BLaER1 (cell line): ENCODE data around the gene EGFL7.

Source experiments
- H3K27ac ChIP-seq: shearing (Covaris generic); formaldehyde crosslinking; 2 replicates; pipeline ENCODE4 v1.8.1; 2022
- H3K27me3 ChIP-seq: shearing (Covaris generic); formaldehyde crosslinking; 2 replicates; pipeline ENCODE4 v1.8.1; 2022
- H3K36me3 ChIP-seq: shearing (Covaris generic); formaldehyde crosslinking; 2 replicates; pipeline ENCODE4 v1.8.1; 2022
- H3K4me1 ChIP-seq: shearing (Covaris generic); formaldehyde crosslinking; 2 replicates; pipeline ENCODE4 v1.8.1; 2022
- H3K4me2 ChIP-seq: shearing (Covaris generic); formaldehyde crosslinking; 2 replicates; pipeline ENCODE4 v1.8.1; 2022
- H3K4me3 ChIP-seq: shearing (Covaris generic); formaldehyde crosslinking; 2 replicates; pipeline ENCODE4 v1.8.1; 2022
- H3K9ac ChIP-seq: shearing (Covaris generic); formaldehyde crosslinking; 2 replicates; pipeline ENCODE4 v1.8.1; 2022
- H3K9me3 ChIP-seq: shearing (Covaris generic); formaldehyde crosslinking; 2 replicates; pipeline ENCODE4 v1.8.1; 2022
- H4K20me1 ChIP-seq: shearing (Covaris generic); formaldehyde crosslinking; 2 replicates; pipeline ENCODE4 v1.8.1; 2022
- Cebpa-rat ChIP-seq: shearing (Covaris generic); IDR thresholded peaks from 2 replicates; pipeline ENCODE4 v1.8.1; 2022

The EGFL7 gene

GRCh38 chr9:136662326-136662655 is 425 bp upstream of the EGFL7 start:
- Histone ChIP-seq H3K4me3 (no peak overlapping the region; the same call in 1 of the 2 replicates), H4K20me1 (peaks cover 22% of the 10 kb centered on the region), H3K9me3 (no peaks in the 10 kb centered on the region), H3K9ac (no peak overlapping the region; the same call in 1 of the 2 replicates), H3K4me2 (peak overlapping the region; percentile 99), H3K27me3 (peaks cover 49% of the 10 kb centered on the region; the same call in 1 of the 2 replicates), H3K27ac (0 out of 2 replicates have a peak overlapping the region, but pooled peaks have one; percentile 9), H3K4me1 (peaks cover 94% of the 10 kb centered on the region), H3K36me3 (0 out of 2 replicates have a peak, but pooled peaks cover 3% of the 10 kb centered on the region)
- no peak for TF ChIP-seq Cebpa-rat

GRCh38 chr9:136664000-136664915 is 1.5 kb downstream of the EGFL7 start:
- peaks cover 41% of the 10 kb centered on the region for H4K20me1 ChIP-seq
- H3K27me3 ChIP-seq, result peaks cover 47% of the 10 kb centered on the region; the same call in 1 of the 2 replicates
- peak overlapping the region; percentile 69; the same call in 1 of the 2 replicates for H3K4me3 ChIP-seq
- H3K4me1 ChIP-seq, result peaks cover 94% of the 10 kb centered on the region
- H3K9me3 ChIP-seq, result no peaks in the 10 kb centered on the region
- H3K27ac ChIP-seq, result peak overlapping the region; percentile 49; the same call in 1 of the 2 replicates
- TF ChIP-seq Cebpa-rat, result no peak
- H3K9ac ChIP-seq, result 0 out of 2 replicates have a peak overlapping the region, but pooled peaks have one; percentile 10
- 0 out of 2 replicates have a peak, but pooled peaks cover 10% of the 10 kb centered on the region for H3K36me3 ChIP-seq
- H3K4me2 ChIP-seq, result peak overlapping the region; percentile 99

- peaks cover 51% of the 10 kb centered on the region for H4K20me1 ChIP-seq
- peak overlapping the region; percentile 69 for H3K4me3 ChIP-seq
- H3K9ac ChIP-seq, result peak overlapping the region; percentile 65
- no peaks in the 10 kb centered on the region for H3K9me3 ChIP-seq
- TF ChIP-seq Cebpa-rat, result no peak
- 0 out of 2 replicates have a peak, but pooled peaks cover 18% of the 10 kb centered on the region for H3K36me3 ChIP-seq
- peaks cover 40% of the 10 kb centered on the region; the same call in 1 of the 2 replicates for H3K27me3 ChIP-seq
- H3K4me2 ChIP-seq, result peak overlapping the region; percentile 99
- peaks cover 94% of the 10 kb centered on the region for H3K4me1 ChIP-seq
- peak overlapping the region; percentile 49 for H3K27ac ChIP-seq
Measured at GRCh38 chr9:136665111-136665703, 2.5 kb downstream of the EGFL7 start.

GRCh38 chr9:136665704-136666371 is 3.1 kb downstream of the EGFL7 start:
- Histone ChIP-seq H3K9ac (peak overlapping the region; percentile 66), H3K9me3 (no peaks in the 10 kb centered on the region), H3K27me3 (peaks cover 36% of the 10 kb centered on the region; the same call in 1 of the 2 replicates), H3K36me3 (0 out of 2 replicates have a peak, but pooled peaks cover 22% of the 10 kb centered on the region), H3K4me2 (peak overlapping the region; percentile 99), H3K27ac (peak overlapping the region; percentile 60), H3K4me3 (peak overlapping the region; percentile 69), H3K4me1 (peaks cover 94% of the 10 kb centered on the region), H4K20me1 (peaks cover 52% of the 10 kb centered on the region)
- no peak for TF ChIP-seq Cebpa-rat

- H3K9me3 ChIP-seq, result no peaks in the 10 kb centered on the region
- H3K4me3 ChIP-seq, result peak overlapping the region; percentile 69
- 0 out of 2 replicates have a peak, but pooled peaks cover 22% of the 10 kb centered on the region for H3K36me3 ChIP-seq
- peak overlapping the region; percentile 60 for H3K27ac ChIP-seq
- peak overlapping the region; percentile 99 for H3K4me2 ChIP-seq
- peak overlapping the region; percentile 66 for H3K9ac ChIP-seq
- peaks cover 57% of the 10 kb centered on the region for H4K20me1 ChIP-seq
- TF ChIP-seq Cebpa-rat, result no peak
- H3K4me1 ChIP-seq, result peaks cover 94% of the 10 kb centered on the region
- peaks cover 36% of the 10 kb centered on the region; the same call in 1 of the 2 replicates for H3K27me3 ChIP-seq
Measured at GRCh38 chr9:136666372-136667213, 3.9 kb downstream of the EGFL7 start.

- H3K27me3 ChIP-seq, result peaks cover 36% of the 10 kb centered on the region; the same call in 1 of the 2 replicates
- 0 out of 2 replicates have a peak, but pooled peaks cover 22% of the 10 kb centered on the region for H3K36me3 ChIP-seq
- H3K27ac ChIP-seq, result peak overlapping the region; percentile 60; the same call in 1 of the 2 replicates
- peaks cover 95% of the 10 kb centered on the region for H3K4me1 ChIP-seq
- peak overlapping the region; percentile 99 for H3K4me2 ChIP-seq
- H4K20me1 ChIP-seq, result peaks cover 65% of the 10 kb centered on the region
- H3K9ac ChIP-seq, result peak overlapping the region; percentile 29; the same call in 1 of the 2 replicates
- no peaks in the 10 kb centered on the region for H3K9me3 ChIP-seq
- TF ChIP-seq Cebpa-rat, result no peak
- 0 out of 2 replicates have a peak overlapping the region, but pooled peaks have one; percentile 25 for H3K4me3 ChIP-seq
Measured at GRCh38 chr9:136667214-136667939, 4.7 kb downstream of the EGFL7 start.

- H3K9ac ChIP-seq, result peak overlapping the region; percentile 29; the same call in 1 of the 2 replicates
- peak overlapping the region; percentile 25; the same call in 1 of the 2 replicates for H3K4me3 ChIP-seq
- H3K36me3 ChIP-seq, result peaks cover 23% of the 10 kb centered on the region
- H3K4me1 ChIP-seq, result peaks cover 95% of the 10 kb centered on the region
- no peak for TF ChIP-seq Cebpa-rat
- peak overlapping the region; percentile 35; the same call in 1 of the 2 replicates for H3K27ac ChIP-seq
- H3K9me3 ChIP-seq, result no peaks in the 10 kb centered on the region
- H3K4me2 ChIP-seq, result peak overlapping the region; percentile 99
- H3K27me3 ChIP-seq, result peaks cover 36% of the 10 kb centered on the region; the same call in 1 of the 2 replicates
- H4K20me1 ChIP-seq, result peaks cover 71% of the 10 kb centered on the region
Measured at GRCh38 chr9:136667940-136668760, 5.4 kb downstream of the EGFL7 start.
